CD4-positive, alpha-beta T cell treated with Interleukin-2 at 100 ng/mL for 4 hours (primary cell): ENCODE results near the gene MALL.
A peak's percentile ranks its signal among the peaks of the same experiment; 100 is the strongest.
"Not testable (repeated sequence)": the region's sequence is repeated elsewhere in the genome, so short reads cannot be mapped to it uniquely, and the experiment has no call there.

ENCODE experiments used
- DNase-seq: peaks from one replicate; pipeline ENCODE4 v3.0.0-alpha.2; 2020; ENCODE audit warnings: low spot score

The MALL gene

GRCh38 chr2:110115291-110116032 lies at the start of gene MALL:
Gene MALL (minus strand): TSS chr2:110115822. CDS start chr2:110115792, 30 bp downstream.
- DNase-seq = no peak

- peak; percentile 33 for DNase-seq
Observed at GRCh38 chr2:110157153-110157793, 41.7 kb upstream of the MALL start.

DNA sequence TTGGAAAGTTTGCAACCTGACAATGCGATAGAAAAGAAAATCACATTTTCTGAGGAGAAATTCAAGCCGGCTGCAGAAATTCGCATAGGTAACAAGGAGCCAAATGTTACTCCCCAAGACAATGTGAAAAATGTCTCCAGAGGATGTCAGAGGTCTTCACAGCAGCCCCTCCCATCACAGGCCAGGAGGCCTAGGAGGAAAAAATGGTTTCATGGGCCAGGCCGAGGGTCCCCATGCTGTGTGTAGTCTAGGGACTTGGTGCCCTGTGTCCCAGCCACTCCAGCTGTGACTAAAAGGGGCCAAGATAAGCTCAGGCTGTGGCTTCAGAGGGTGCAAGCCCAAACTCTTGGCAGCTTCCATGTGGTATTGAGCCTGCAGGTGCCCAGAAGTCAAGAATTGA lies 39.2 kb upstream of the MALL start:
- not testable (repeated sequence) for DNase-seq

- DNase-seq = not testable (repeated sequence)
Observed at GRCh38 chr2:110154188-110154587, 38.6 kb upstream of the MALL start.

DNA sequence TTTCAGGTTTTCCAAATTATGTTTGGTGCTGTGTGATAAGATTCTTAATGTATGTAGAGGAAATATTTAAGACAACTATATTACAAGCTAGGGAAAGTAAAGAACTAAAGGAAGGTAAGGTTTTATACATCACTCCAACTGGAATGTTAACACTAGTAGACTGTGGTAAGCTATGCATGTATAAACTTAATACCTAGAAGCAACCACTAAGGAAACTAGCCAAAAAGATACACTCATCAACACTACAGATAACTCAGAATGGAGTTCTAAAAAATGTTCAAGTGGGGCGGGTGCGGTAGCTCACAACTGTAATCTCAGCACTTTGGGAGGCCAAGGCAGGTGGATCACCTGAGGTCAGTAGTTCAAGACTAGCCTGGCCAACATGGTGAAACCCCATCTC lies 37.8 kb upstream of the MALL start:
- no peak for DNase-seq

DNA sequence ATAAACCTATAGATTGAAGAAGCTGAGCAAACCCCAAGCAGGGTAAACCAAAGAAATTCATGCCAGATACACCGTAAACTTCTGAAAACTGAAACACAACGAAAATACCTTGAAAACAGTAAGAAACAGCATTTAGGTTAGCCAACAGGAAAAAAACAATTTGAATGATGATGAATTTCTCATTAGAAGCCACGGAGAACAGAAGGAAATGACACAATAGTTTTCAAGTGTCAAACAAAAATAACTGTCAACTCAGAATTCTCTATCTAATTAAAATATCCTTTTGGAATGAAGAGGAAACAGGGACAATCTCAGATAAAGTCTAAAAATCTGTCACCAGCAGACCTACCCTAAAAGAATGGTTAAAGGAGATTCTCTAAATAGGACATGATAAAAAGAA lies 37.3 kb upstream of the MALL start:
- DNase-seq = no peak

GRCh38 chr2:110149330-110150220 lies 34.0 kb upstream of the MALL start:
- DNase-seq = no peak

- DNase-seq = no peak
Observed at GRCh38 chr2:110146945-110147332, 31.3 kb upstream of the MALL start.

DNA sequence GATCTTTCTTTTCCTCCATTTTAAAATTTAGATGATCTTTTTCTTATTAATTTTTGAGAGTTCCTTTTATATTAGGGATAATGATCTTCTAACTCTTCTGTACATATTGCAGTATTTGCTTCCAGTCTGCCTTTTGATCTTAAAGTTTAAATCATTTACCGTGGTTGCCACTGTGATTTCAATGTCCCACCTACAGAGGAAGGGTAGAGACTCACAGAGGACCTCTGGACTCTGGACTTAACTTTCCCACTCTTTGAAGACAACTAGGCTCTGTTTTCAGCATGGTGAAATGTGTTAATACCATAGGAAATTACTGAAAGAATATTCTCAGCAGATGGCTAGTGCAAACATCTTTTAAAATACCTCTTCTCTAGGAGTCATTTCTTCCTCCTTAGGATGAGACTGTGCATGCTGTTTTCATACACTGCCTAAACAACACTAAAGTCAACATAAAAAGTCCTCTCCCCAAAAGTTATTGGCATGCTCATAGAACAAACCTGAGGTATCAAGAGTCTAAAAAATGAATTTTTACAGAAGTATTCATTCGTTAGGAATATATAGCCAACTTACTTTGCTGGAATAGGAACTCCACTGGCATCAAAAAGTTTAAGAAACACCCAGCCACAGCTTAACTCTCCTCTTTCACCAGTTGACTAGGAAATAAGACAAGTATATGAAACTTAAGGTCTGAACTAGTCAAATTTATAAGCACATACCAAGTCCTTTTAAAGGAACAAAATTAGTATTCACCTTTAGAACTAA lies 30.7 kb upstream of the MALL start:
- DNase-seq = no peak

GRCh38 chr2:110143982-110144381 lies 28.4 kb upstream of the MALL start:
- no peak for DNase-seq

- DNase-seq = no peak
Observed at GRCh38 chr2:110140401-110140800, 24.8 kb upstream of the MALL start.

GRCh38 chr2:110134025-110134424 lies 18.4 kb upstream of the MALL start:
- no peak for DNase-seq

DNA sequence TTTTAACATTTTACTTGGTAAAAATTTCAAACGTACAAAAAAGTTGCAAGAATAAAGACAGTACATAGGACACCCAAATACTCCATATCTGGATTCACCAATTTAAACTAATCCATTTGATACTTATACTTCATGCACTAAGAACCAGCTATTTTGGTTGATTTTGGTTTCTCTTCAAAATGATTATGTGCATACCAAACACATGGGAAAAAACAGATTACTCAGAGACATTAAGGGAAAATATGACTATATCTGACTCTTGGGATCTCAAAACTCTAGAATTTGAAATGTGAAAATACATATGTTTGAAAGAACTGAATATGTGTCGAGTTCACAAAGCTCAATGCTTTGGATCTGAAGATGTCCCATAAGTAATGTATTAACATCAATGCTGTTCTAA lies 15.5 kb upstream of the MALL start:
- no peak for DNase-seq

- no peak for DNase-seq
Observed at GRCh38 chr2:110130757-110131156, 15.1 kb upstream of the MALL start.

GRCh38 chr2:110126906-110127305 lies 11.3 kb upstream of the MALL start:
- DNase-seq = no peak

DNA sequence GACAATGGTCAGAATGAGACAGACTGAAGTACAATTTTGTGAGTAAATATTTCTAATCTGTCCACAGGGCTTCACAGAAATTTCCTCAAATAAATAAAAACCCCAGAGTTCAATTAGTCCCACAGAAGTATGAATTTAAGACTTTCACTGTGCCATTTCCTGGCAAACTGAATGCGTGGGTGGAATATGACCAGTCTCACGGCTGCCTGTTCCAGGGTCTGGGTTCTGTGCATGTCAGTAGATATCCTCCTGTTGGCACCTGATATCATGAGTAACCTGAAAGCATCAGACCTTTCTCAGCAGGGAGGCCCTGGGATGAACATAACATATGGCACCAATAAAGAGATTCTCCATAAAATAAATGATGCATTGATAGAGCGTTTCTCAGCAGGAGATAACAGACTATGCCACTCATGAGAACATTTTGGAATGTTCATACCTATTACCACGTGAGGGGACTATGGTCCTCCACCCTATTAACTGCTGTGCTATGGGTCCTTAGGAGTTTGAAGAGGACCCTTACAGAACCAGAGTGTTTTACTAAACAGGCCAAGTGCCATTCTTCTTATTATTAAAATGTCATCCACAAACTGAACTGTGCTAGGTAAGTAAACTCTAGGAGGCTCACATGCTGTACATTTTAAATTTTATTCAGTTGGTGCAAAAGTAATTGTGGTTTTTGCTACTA lies 10.6 kb upstream of the MALL start:
- DNase-seq = no peak

DNA sequence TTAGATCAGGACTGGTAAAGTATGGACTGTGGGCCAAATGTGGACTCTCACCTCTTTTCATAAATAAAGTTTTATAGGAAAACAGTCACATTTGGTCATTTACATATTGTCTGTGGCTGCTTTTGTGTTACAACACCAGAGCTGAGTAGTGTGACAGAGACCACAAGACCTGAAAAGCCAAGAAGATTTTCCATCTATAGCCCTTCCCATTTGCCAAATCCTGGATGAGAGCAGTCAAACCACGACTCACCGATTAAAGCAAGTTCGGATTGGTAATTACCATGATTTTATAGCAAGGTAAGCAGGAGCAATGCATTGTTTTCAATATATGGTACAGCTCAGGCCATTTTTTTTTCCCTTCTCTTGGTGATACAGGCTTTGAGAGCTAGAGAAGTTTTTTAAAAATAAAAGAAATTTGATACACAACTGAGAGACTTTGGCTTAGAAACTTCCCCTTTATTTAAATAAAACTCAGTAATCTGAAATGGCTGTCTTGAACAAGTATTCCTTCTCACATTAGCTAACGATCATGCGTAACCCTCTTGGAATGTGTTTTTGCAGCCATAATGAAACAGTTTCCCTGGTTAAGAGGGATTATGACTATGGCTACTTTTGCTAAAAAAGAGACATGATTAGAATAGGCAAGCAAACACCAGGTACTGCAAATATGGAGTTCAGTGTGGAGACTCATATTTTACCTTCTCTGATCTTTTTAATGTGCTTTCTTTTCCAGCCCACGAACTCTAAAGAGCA lies 9.5 kb upstream of the MALL start:
- no peak for DNase-seq

DNA sequence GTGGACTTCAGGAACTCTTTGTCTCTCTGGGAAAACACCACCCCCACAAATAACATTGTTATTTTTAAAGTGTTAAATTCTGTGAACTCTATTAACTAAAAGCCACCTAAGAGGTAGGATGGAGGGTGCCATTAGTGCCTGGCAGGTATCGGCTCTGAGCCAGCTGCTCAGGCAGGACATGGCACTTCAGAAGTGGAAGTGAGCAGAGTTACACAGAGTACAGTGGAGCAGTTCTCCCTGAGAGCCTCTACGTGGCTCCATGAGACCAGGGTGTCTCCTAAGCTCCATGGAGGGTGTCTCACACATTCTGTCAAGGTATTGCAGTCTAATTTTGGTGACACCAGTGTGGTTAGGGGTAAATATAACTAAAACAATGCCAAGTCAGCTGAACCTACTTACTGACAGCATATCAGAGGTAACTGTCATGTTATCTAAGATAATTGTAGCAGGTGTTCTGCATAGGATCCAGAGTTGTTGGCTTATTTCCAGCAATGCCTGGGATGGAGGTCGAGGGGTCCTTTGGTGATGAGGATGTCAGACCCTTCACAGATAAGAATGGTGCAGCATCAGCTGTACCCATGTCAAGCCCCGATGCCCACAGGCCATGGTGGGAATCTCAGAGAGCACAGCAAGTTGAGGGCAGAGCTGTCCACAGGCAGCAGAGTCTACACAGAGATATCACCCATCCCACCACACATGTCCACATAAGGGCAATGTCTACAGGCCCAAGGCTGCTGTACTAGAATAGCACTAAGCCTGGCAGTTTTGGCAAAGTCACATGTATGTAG lies 8.6 kb upstream of the MALL start:
- DNase-seq = no peak

DNA sequence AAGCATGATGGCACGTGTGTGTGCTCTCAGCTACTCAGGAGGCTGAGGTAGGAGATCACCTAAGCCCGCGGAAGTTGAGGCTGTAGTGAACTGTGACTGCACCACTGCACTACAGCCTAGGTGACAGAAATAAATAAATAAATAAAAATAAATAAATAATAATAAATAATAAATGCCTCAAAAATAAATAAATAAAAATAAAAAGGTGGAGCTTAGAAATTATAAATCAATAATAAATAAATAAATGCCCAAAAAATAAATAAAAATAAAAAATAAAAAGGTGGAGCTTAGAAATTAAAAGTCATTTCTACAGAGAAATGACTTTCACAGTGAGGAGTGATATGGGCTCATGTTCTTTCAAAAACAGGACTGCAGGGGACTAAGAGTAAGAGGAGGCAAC lies 6.0 kb upstream of the MALL start:
- no peak for DNase-seq

DNA sequence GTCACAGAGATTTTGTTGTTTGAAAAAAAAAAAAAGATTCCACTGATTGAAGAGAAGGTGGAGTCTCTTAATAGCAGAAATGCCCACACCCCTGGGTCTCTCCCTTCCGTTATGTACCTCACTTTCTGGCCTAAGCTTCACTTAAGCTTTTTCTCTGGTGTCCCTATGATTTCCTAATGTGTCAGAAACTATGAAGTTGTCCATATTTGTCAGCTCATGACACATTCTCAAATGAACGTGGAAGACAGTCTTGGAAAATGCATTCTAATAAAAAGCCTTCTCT lies 5.4 kb upstream of the MALL start:
- no peak for DNase-seq
